ENCODE data around the gene EPHA10.

GRCh38 chr1:37807220-37807554, 42.3 kb upstream of the EPHA10 start:
- TF ChIP-seq CTCF (IDR thresholded peaks at IDR 0.05 in 4 of 5, conservative IDR thresholded peaks at IDR 0.05 in 1 of 5): no peak
- no peak for TF ChIP-seq POLR2A (IDR thresholded peaks at IDR 0.05)
